Measurements from ENCODE around the gene ADAT1. TPM values are rescaled to one million over a fixed set of nuclear protein-coding genes. Genes with fewer than 3 reads are reported as not detected.

Gene ADAT1
- total and polyA plus RNA-seq, 2 experiments from 2014 or later: 21.6 to 66.1 TPM

DNA sequence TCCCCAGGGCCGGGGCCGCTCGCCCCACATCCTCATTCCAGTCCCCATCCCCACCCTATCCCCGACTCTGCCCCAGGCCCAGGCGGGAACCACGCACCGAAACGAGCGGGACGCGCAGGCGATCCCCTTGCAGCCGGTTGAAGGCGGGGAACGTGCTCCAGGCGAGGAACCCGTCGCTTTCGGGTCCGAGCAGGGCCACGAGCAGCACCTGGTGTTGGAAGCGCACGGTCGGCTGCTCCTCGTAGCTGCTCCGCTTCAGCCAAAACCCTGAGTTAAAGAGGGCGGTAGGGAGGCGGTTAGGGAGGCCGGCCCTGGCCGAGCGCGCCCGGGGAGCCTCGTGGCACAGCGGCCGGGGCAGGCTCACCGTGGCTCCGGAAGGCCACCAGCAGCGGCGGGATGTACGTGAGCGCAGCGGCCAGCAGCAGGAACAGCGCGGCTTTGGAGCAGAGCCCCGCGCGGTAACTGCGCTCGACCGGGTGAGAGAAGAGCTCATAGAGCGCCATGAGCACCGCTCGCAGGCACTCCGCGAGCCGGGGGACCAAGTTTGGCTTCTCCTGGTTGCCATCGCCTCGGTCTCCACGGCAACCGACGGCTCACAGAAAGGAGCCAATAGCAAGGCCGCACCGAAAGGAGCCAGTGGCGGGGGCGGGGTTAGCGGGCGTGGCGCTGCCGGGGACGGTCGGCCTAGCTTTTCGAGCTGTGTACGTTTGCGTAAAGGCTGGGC is 67.2 kb downstream of the ADAT1 start, which contains the start of gene TMEM231:
Gene TMEM231 (minus strand): TSS at position 546 of the 724 bp plus-strand sequence. CDS start 43 bp downstream, at position 503.
- DNase-seq (ENCODE audit: low read depth in 1 of 2, low spot score in 1 of 2): peak; percentile 96 to 98
- no peaks in the 10 kb centered on the region for H3K9me3 ChIP-seq (ENCODE audit: low read depth)
- H3K27me3 ChIP-seq: no peaks in the 10 kb centered on the region
- peak within 1 kb of the TSS; percentile 37 for H3K27ac ChIP-seq
- H3K4me3 ChIP-seq: peak within 1 kb of the TSS; percentile 57
- peaks cover 28% of the 10 kb centered on the region for H3K4me1 ChIP-seq (ENCODE audit: low read depth)
- no peaks in the 10 kb centered on the region for H3K36me3 ChIP-seq
- TF ChIP-seq, protein P1, sequence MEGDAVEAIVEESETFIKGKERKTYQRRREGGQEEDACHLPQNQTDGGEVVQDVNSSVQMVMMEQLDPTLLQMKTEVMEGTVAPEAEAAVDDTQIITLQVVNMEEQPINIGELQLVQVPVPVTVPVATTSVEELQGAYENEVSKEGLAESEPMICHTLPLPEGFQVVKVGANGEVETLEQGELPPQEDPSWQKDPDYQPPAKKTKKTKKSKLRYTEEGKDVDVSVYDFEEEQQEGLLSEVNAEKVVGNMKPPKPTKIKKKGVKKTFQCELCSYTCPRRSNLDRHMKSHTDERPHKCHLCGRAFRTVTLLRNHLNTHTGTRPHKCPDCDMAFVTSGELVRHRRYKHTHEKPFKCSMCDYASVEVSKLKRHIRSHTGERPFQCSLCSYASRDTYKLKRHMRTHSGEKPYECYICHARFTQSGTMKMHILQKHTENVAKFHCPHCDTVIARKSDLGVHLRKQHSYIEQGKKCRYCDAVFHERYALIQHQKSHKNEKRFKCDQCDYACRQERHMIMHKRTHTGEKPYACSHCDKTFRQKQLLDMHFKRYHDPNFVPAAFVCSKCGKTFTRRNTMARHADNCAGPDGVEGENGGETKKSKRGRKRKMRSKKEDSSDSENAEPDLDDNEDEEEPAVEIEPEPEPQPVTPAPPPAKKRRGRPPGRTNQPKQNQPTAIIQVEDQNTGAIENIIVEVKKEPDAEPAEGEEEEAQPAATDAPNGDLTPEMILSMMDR (IDR thresholded peaks at IDR 0.05; ENCODE audit: low read depth, low read length): no peak

DNA sequence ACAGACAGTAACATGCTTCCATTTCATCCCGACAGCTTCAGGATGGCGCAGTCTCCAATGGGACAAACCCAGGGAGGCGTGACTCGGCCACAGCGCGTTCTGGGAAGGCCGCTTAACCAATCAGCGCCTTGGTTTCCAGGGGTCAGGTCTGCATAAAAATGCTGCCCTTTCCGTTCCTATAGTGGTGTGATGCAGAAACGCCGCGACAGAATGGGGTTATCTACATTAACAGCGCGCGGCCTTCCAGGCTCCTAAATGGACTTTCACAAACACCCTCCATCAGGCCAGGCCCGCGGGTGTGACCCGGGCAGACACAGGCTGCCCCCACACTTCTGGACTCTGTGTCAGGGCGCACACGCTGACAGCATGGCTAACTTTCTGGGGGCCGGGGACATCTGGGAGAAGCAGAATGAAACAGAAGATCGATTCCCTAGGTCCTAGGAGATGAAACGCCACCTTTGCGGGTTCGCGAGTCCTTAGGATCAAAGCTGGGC is 67.8 kb downstream of the ADAT1 start:
- H3K9me3 ChIP-seq (ENCODE audit: low read depth): no peaks in the 10 kb centered on the region
- no peaks in the 10 kb centered on the region for H3K27me3 ChIP-seq
- TF ChIP-seq, protein P1 (IDR thresholded peaks at IDR 0.05; ENCODE audit: low read depth, low read length): no peak
- H3K4me3 ChIP-seq: peak overlapping the region; percentile 57
- no peaks in the 10 kb centered on the region for H3K36me3 ChIP-seq
- peak overlapping the region; percentile 35 for H3K27ac ChIP-seq
- DNase-seq (ENCODE audit: low read depth in 1 of 2, low spot score in 1 of 2): peak; percentile 94 to 95
- peaks cover 28% of the 10 kb centered on the region for H3K4me1 ChIP-seq (ENCODE audit: low read depth)

DNA sequence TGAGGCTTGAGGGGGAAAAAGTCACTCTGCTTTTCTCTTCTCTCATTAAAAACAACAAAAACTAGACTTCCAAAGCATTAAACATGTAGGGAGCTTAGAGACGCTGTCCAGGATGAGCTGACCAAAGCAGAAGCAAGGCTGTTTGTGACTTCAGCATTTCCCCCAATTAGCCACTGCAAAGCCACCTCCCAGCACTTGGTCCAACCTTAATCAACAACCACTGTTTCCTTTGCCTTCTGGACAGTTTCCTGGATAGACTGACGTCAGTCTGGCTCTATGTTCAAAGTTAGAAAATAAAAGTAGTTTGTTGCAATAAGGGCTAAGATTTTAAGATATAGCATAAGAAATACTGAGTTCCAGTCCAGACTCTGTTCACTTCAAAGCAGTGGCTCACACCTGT is 70.1 kb downstream of the ADAT1 start:
- no peaks in the 10 kb centered on the region for H3K9me3 ChIP-seq (ENCODE audit: low read depth)
- no peaks in the 10 kb centered on the region for H3K27me3 ChIP-seq
- TF ChIP-seq, protein P1 (IDR thresholded peaks at IDR 0.05; ENCODE audit: low read depth, low read length): no peak
- peaks cover 9% of the 10 kb centered on the region for H3K4me1 ChIP-seq (ENCODE audit: low read depth)
- no peak overlapping the region for H3K4me3 ChIP-seq
- no peaks in the 10 kb centered on the region for H3K36me3 ChIP-seq
- no peak for DNase-seq (ENCODE audit: low read depth in 1 of 2, low spot score in 1 of 2)
- no peak overlapping the region for H3K27ac ChIP-seq

DNA sequence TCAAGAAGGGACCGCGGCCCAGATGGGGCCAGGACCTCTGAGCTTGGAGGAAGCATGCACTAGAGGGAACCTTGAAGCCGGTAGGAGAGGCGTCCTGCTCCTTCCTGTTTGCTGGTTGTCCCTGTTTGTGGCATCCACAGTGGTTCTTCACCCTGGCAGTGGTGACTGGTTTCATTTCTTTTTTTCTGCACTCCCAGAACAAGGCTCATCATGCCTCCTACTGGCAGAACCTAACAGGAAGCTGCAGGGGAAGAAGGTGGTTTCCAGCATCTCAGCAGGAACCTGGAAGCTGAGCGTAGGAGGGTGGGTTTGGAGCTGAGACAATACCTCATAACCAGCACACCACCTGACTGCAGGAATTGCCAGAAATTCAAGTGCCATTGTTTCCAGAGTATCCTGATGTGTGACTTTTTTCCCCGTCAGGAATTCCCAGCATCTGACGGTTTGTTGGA is 72.8 kb downstream of the ADAT1 start:
- Histone ChIP-seq H3K27ac (no peak overlapping the region), H3K9me3 (ENCODE audit: low read depth) (no peaks in the 10 kb centered on the region), H3K27me3 (no peaks in the 10 kb centered on the region), H3K4me1 (ENCODE audit: low read depth) (peaks cover 5% of the 10 kb centered on the region), H3K36me3 (no peaks in the 10 kb centered on the region), H3K4me3 (no peak overlapping the region)
- DNase-seq (ENCODE audit: low read depth in 1 of 2, low spot score in 1 of 2): peak in 1 of 2 donors; percentile 38
- TF ChIP-seq, protein P1 (IDR thresholded peaks at IDR 0.05; ENCODE audit: low read depth, low read length): peak; percentile 43

Other genes with a start within 250 kb of the ADAT1 start
- gene CFDP1, start 189.8 kb downstream of the ADAT1 start, total RNA-seq: 78.1 and 103 TPM in 2 replicates
- gene CFDP1, start 189.8 kb downstream of the ADAT1 start, polyA plus RNA-seq: 114 and 116 TPM in 2 replicates
- 14.5 and 29.0 TPM in 2 replicates for gene TMEM170A, start 158.6 kb downstream of the ADAT1 start, total RNA-seq
- 22.7 and 27.2 TPM in 2 replicates for gene TMEM170A, start 158.6 kb downstream of the ADAT1 start, polyA plus RNA-seq
- gene CHST6, start 127.8 kb downstream of the ADAT1 start, total RNA-seq: 3.2 and 3.8 TPM in 2 replicates
- gene CHST6, start 127.8 kb downstream of the ADAT1 start, polyA plus RNA-seq: 0.10 and 1.2 TPM in 2 replicates
- 0.35 and 0.66 TPM in 2 replicates for gene CHST5, start 87.2 kb downstream of the ADAT1 start, total RNA-seq
- 0.05 TPM in 1 of 2 replicates, not detected in the other for gene CHST5, start 87.2 kb downstream of the ADAT1 start, polyA plus RNA-seq
- gene TMEM231, start 67.0 kb downstream of the ADAT1 start, total RNA-seq: 17.1 and 23.7 TPM in 2 replicates
- gene TMEM231, start 67.0 kb downstream of the ADAT1 start, polyA plus RNA-seq: 20.3 and 21.5 TPM in 2 replicates
- 125 and 139 TPM in 2 replicates for gene GABARAPL2, start 56.9 kb downstream of the ADAT1 start, total RNA-seq
- gene GABARAPL2, start 56.9 kb downstream of the ADAT1 start, polyA plus RNA-seq: 426 and 456 TPM in 2 replicates
- 106 and 114 TPM in 2 replicates for gene KARS1, start 24.4 kb upstream of the ADAT1 start, total RNA-seq
- gene KARS1, start 24.4 kb upstream of the ADAT1 start, polyA plus RNA-seq: 132 and 160 TPM in 2 replicates
- 45.3 and 79.8 TPM in 2 replicates for gene TERF2IP, start 24.5 kb upstream of the ADAT1 start, total RNA-seq
- gene TERF2IP, start 24.5 kb upstream of the ADAT1 start, polyA plus RNA-seq: 66.6 and 85.1 TPM in 2 replicates
- gene CPHXL2, start 53.7 kb upstream of the ADAT1 start, total RNA-seq: not detected in 2 replicates
- 0.70 TPM in 1 of 2 replicates, not detected in the other for gene CPHXL2, start 53.7 kb upstream of the ADAT1 start, polyA plus RNA-seq
- gene DUXB, start 78.2 kb upstream of the ADAT1 start, total RNA-seq: not detected in 2 replicates
- gene DUXB, start 78.2 kb upstream of the ADAT1 start, polyA plus RNA-seq: 0.37 TPM in 1 of 2 replicates, not detected in the other
- not detected in 2 replicates for gene CPHXL, start 103.2 kb upstream of the ADAT1 start, total RNA-seq
- gene CPHXL, start 103.2 kb upstream of the ADAT1 start, polyA plus RNA-seq: 0.37 TPM in 1 of 2 replicates, not detected in the other

All from cardiac muscle cell (in vitro differentiated cells and primary cell).